DMS 273 treated with DMSO at 0.1 percent for 48 hours (cell line): ENCODE data around the gene SCN8A.

ENCODE experiments used
- DNase-seq: peaks from one replicate; lab custom pipeline; 2025; lab: John Stamatoyannopoulos, UW

The SCN8A gene

GRCh38 chr12:51833448-51834227 is 242.6 kb downstream of the SCN8A start:
- no peak for DNase-seq

- DNase-seq: no peak
Measured at GRCh38 chr12:51834411-51834810, 243.4 kb downstream of the SCN8A start.

GRCh38 chr12:51836041-51836826 is 245.2 kb downstream of the SCN8A start:
- no peak for DNase-seq

GRCh38 chr12:51836827-51837173 is 245.8 kb downstream of the SCN8A start:
- no peak for DNase-seq

GRCh38 chr12:51837286-51837685 is 246.3 kb downstream of the SCN8A start:
- no peak for DNase-seq

GRCh38 chr12:51838036-51838435 is 247.0 kb downstream of the SCN8A start:
- no peak for DNase-seq

GRCh38 chr12:51838762-51839161 is 247.7 kb downstream of the SCN8A start:
- no peak for DNase-seq

GRCh38 chr12:51839310-51839947 is 248.4 kb downstream of the SCN8A start:
- no peak for DNase-seq

- no peak for DNase-seq
Measured at GRCh38 chr12:51840966-51841365, 249.9 kb downstream of the SCN8A start.

GRCh38 chr12:51841727-51842126 is 250.7 kb downstream of the SCN8A start:
- no peak for DNase-seq

- no peak for DNase-seq
Measured at GRCh38 chr12:51844854-51845253, 253.8 kb downstream of the SCN8A start.

GRCh38 chr12:51845482-51845881 is 254.4 kb downstream of the SCN8A start:
- no peak for DNase-seq

GRCh38 chr12:51846271-51846691 is 255.2 kb downstream of the SCN8A start:
- DNase-seq: no peak

GRCh38 chr12:51846911-51847642 is 256.0 kb downstream of the SCN8A start:
- DNase-seq: no peak

- no peak for DNase-seq
Measured at GRCh38 chr12:51847643-51848325, 256.8 kb downstream of the SCN8A start.

GRCh38 chr12:51848326-51848727 is 257.3 kb downstream of the SCN8A start, which contains the start of gene FIGNL2:
FIGNL2 (minus strand) TSS chr12:51848718; CDS start chr12:51822413, 26,305 bp downstream.
- DNase-seq: no peak

GRCh38 chr12:51848841-51849735 is 258.1 kb downstream of the SCN8A start:
- DNase-seq: no peak

- no peak for DNase-seq
Measured at GRCh38 chr12:51850081-51850964, 259.3 kb downstream of the SCN8A start.

GRCh38 chr12:51850965-51851299 is 259.9 kb downstream of the SCN8A start:
- no peak for DNase-seq
